ENCODE results near the gene BPIFB3.
"Not testable (repeated sequence)": the region's sequence is repeated elsewhere in the genome, so short reads cannot be mapped to it uniquely, and the experiment has no call there.

BPIFB3 gene

GRCh38 chr20:33093074-33093473 lies 39.4 kb downstream of the BPIFB3 start:
- DNase-seq: no peak

DNA sequence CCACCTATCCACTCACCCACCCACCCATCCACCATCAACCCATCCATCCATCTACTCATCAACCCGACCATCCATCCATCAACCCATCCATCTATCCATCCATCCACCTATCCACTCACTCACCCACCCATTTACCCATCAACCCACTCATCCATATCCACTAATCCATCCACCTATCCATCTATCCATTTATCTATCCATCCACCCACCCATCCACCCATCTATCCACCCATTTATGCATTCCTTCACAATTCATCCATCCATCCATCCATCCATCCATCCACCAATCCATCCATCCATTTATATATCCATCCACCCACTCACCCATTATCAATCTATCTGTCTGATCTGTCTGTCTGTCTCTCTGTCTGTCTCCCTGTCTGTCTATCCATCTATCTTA lies 39.9 kb downstream of the BPIFB3 start:
- no peak for DNase-seq

DNA sequence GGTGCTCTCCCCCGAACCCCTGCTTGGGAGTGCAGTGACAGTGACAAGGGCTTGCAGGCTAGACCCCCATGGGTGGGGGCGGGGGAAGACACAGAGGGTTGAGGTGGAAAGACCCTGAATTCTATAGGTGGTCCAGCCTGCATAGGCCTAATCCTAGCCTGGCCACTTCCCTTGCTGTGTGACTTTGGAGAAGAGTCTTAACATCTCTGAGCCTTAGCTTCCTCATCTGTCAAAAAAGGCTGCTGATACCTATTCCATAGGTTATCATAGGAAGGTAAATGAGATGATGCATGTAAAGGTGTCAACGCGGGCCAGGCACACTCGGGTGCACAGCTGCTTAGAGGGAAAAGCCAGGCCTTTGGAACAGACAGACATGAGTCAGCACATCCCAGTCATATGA lies 41.5 kb downstream of the BPIFB3 start:
- no peak for DNase-seq

DNA sequence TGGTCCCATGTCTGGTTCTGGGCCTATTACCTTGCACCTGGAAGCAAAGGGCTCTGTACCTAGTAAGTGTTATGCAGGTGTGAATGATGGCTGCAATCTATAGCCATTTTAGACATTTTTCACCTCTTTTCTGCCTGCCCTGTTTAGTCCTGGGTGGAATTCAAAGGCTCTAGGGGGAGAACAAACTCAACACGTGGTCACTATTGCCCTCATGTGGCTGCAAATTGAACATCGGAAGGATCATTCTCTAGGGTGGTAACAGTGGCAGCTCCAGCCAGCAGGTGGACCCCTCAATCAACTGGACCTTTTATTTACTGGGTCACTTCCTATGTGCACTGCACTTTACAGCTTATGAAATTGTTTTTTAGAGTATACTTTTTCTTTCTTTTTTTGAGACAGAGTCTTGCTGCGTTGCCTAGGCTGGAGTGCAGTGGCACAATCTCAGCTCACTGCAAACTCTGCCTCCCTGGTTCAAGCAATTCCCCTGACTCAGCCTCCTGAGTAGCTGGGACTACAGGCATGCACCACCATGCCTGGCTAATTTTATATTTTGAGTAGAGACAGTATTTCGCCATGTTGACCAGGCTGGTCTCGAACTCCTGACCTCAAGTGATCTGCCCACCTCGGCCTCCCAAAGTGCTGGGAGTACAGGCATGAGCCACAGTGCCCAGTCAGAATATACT lies 42.3 kb downstream of the BPIFB3 start:
- not testable (repeated sequence) for DNase-seq

- no peak for DNase-seq
Measured at GRCh38 chr20:33097001-33097400, 43.3 kb downstream of the BPIFB3 start.

GRCh38 chr20:33099843-33100538 lies 46.3 kb downstream of the BPIFB3 start:
- no peak for DNase-seq

DNA sequence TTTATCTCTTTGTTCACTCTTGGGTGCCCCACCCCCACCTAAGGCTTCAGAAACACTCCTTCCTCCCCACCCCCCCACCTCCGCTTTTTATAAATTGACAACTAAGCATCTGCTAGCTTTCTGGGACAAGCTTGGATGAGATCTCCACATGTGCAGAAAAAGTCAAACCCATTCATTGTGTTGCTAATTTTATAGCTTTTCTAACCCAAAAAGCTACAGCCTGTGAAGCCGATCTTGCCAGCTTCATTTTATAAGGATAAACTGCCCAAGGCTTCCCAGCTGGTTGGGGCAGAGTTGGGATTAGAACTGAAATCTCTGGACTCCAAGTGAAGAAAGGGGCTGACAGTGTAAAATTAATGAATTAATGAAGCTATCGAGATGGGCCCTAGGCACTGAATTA lies 49.9 kb downstream of the BPIFB3 start:
- no peak for DNase-seq

- no peak for DNase-seq
Measured at GRCh38 chr20:33104336-33104735, 50.6 kb downstream of the BPIFB3 start.

DNA sequence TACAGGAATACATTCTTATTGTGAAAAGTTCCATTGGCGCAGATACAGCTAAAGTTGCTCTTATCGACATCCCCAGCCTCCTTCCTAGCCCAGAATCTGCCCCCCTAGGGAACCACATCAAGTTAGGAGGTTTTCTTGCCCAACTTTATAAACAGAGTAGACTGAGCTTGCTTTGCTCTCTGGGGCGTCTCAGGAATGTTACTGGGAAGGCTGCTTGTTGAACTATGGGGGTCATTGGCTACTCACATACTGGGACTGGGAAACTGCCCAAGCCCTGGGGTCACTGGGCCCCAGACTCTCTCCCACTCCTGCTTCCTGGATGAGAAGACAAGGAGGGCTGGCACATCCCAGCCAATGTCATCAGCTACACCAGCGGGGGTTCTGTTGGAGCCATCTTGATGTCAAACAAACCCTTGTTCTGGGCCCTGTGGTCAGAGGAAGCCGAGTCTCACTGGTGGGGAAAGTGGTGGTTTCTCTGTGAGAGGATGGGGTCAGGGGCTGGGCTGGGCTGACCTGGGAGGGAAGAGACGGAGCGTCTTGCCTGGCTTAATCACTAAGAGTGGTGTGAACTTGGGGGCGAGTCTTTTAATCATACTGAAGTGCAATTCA lies 51.7 kb downstream of the BPIFB3 start:
- no peak for DNase-seq

DNA sequence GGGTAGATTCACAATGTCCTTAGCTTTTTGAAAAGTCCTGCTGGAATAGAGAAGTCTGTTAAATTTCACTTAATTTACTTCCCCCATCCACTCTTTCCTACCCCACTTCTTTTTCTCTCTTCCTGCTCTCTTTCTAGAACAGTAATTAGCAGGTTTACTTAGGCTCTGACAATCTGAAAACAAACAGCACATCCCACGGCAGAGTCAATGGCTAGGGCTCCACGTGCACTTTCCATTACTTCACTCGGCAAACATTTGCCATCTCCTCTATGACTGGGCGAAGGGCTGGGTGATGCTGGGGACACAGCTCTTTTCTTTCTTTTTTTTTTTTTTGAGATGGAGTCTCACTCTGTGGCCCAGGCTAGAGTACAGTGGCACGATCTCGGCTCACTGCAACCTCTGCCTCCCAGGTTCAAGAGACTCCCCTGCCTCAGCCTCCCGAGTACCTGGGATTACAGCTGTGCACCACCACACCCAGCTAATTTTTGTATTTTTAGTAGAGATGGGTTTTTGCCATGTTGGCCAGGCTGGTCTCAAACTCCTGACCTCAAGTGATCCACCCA lies 52.4 kb downstream of the BPIFB3 start:
- DNase-seq: not testable (repeated sequence)

GRCh38 chr20:33108661-33109060 lies 55.0 kb downstream of the BPIFB3 start:
- DNase-seq: no peak

GRCh38 chr20:33110147-33110825 lies 56.6 kb downstream of the BPIFB3 start:
- DNase-seq: no peak

GRCh38 chr20:33111306-33111705 lies 57.6 kb downstream of the BPIFB3 start:
- DNase-seq: no peak

DNA sequence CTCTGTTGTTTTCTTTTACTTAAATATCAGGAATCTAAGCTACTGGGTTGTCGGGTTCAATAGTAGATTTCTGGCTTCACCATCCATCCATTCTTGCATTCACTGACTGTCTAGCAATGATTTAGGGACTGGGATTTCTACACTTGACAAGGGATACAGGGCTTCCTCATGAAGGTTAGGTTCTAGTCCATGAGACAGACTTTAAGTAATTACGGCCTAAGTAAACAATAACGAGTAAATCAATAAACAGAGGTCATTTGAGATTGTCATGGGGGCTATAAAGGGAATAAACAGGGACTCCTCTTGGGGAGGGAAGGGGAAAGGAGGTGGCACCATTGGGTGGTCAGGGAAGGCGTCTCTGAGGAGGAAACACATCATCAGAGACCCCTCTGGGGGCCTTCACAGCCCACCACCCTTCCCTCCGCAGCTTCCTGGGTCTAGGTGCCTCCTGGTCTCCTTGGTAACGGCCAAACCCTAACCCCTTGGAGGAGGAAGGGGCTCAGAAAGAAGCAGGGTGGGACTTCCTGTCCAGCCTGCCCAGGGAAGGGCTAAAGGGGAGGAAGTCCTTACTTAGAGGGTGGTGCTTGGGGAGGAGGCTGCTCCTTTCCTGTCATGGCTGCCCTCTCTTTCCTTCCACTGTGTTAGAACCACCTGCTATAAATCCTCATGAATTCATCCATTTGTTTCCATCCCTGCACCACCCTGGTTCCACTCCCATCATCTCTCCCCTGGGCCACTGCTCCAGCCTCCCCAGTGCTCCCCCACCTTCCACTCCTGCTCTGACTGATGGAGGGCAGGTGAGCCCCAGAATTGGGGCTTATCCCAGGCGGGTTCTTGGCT lies 59.1 kb downstream of the BPIFB3 start:
- DNase-seq: no peak

DNA sequence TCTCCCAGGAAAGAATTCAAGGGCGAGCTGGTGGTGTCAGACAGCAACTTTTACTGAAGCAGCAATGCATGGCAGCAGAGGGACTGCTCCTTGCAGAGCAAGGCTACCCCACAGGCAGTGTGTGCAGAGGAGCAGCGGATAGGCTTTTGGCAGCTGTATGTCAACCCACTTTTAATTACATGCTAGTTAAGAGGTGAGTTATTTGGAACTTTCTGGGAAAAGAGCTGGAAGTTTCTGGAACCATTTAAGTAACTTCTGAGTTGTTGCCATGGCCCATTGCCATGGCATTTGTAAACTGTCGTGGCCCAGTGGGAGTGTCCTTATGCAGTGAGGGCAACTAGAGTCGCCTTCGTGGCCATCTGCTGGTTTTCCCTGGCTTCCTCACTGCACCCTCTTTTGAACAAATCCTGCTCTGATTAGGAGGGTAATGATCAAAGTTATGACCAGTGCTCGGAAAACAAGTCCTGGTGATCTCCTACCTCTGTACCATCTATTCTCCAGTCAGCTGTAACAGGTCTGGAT lies 59.7 kb downstream of the BPIFB3 start:
- DNase-seq: no peak

DNA sequence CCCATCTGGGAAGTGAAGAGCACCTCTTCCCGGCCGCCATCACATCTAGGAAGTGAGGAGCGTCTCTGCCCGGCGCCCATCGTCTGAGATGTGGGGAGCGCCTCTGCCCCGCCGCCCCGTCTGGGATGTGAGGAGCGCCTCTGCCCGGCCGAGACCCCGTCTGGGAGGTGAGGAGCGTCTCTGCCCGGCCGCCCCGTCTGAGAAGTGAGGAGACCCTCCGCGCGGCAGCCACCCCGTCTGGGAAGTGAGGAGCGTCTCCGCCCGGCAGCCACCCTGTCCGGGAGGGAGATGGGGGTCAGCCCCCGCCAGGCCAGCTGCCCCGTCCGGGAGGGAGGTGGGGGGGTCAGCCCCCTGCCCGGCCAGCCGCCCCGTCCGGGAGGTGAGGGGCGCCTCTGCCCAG lies 61.8 kb downstream of the BPIFB3 start:
- DNase-seq: not testable (repeated sequence)

GRCh38 chr20:33119725-33120720 lies 66.3 kb downstream of the BPIFB3 start:
- no peak for DNase-seq

- no peak for DNase-seq
Measured at GRCh38 chr20:33120934-33121333, 67.2 kb downstream of the BPIFB3 start.

GRCh38 chr20:33122297-33122696 lies 68.6 kb downstream of the BPIFB3 start:
- DNase-seq: not testable (repeated sequence)
